ENCODE results near the gene SPTBN1.

- TF ChIP-seq CTCF (conservative IDR thresholded peaks at IDR 0.05) (no peak), EZH2 (IDR thresholded peaks at IDR 0.05; ENCODE audit: low read depth) (no peak)
Observed at GRCh38 chr2:54541995-54542394, 85.9 kb downstream of the SPTBN1 start.

All from PC-9 (cell line).